ENCODE data around the gene ENOX1. TPM values are rescaled to one million over a fixed set of nuclear protein-coding genes. Genes with fewer than 3 reads are reported as not detected.

ENOX1 gene
- polyA plus RNA-seq, 1 donor: 3.0 TPM

- WGBS (ENCODE audit: insufficient coverage, low lambda C conversion rate): no CpG with 5 or more reads among the region's 8 CpGs
- Histone ChIP-seq H3K4me1 (ENCODE audit: control insufficient read depth, insufficient read depth, low read length) (no peaks in the 10 kb centered on the region), H3K9me3 (ENCODE audit: control insufficient read depth, low read depth, low read length) (no peaks in the 10 kb centered on the region), H3K36me3 (ENCODE audit: control insufficient read depth, insufficient read depth, low read length) (no peaks in the 10 kb centered on the region), H3K27me3 (ENCODE audit: control insufficient read depth, insufficient read depth, low read length) (no peaks in the 10 kb centered on the region), H3K4me3 (ENCODE audit: low read length) (no peak overlapping the region), H3K27ac (ENCODE audit: low read length) (no peak overlapping the region)
- DNase-seq: no peak
Observed at GRCh38 chr13:43441899-43442499, 344.8 kb downstream of the ENOX1 start.

GRCh38 chr13:43441464-43441863 lies 345.3 kb downstream of the ENOX1 start:
- no peaks in the 10 kb centered on the region for H3K9me3 ChIP-seq (ENCODE audit: control insufficient read depth, low read depth, low read length)
- H3K27ac ChIP-seq (ENCODE audit: low read length): no peak overlapping the region
- no peaks in the 10 kb centered on the region for H3K27me3 ChIP-seq (ENCODE audit: control insufficient read depth, insufficient read depth, low read length)
- DNase-seq: no peak
- H3K36me3 ChIP-seq (ENCODE audit: control insufficient read depth, insufficient read depth, low read length): no peaks in the 10 kb centered on the region
- WGBS (ENCODE audit: insufficient coverage, low lambda C conversion rate): 93% methylated on average over 5 of the region's 6 CpGs
- H3K4me3 ChIP-seq (ENCODE audit: low read length): no peak overlapping the region
- no peaks in the 10 kb centered on the region for H3K4me1 ChIP-seq (ENCODE audit: control insufficient read depth, insufficient read depth, low read length)

- Histone ChIP-seq H3K27me3 (ENCODE audit: control insufficient read depth, insufficient read depth, low read length) (no peaks in the 10 kb centered on the region), H3K36me3 (ENCODE audit: control insufficient read depth, insufficient read depth, low read length) (no peaks in the 10 kb centered on the region), H3K4me3 (ENCODE audit: low read length) (no peak overlapping the region), H3K27ac (ENCODE audit: low read length) (no peak overlapping the region), H3K9me3 (ENCODE audit: control insufficient read depth, low read depth, low read length) (no peaks in the 10 kb centered on the region), H3K4me1 (ENCODE audit: control insufficient read depth, insufficient read depth, low read length) (no peaks in the 10 kb centered on the region)
- WGBS (ENCODE audit: insufficient coverage, low lambda C conversion rate): no CpG with 5 or more reads among the region's 3 CpGs
- no peak for DNase-seq
Observed at GRCh38 chr13:43434191-43434590, 352.6 kb downstream of the ENOX1 start.

GRCh38 chr13:43433691-43434141 lies 353.1 kb downstream of the ENOX1 start:
- no peaks in the 10 kb centered on the region for H3K36me3 ChIP-seq (ENCODE audit: control insufficient read depth, insufficient read depth, low read length)
- no peak overlapping the region for H3K4me3 ChIP-seq (ENCODE audit: low read length)
- no peaks in the 10 kb centered on the region for H3K27me3 ChIP-seq (ENCODE audit: control insufficient read depth, insufficient read depth, low read length)
- DNase-seq: no peak
- WGBS (ENCODE audit: insufficient coverage, low lambda C conversion rate): no CpG with 5 or more reads among the region's 1 CpG
- no peaks in the 10 kb centered on the region for H3K9me3 ChIP-seq (ENCODE audit: control insufficient read depth, low read depth, low read length)
- no peak overlapping the region for H3K27ac ChIP-seq (ENCODE audit: low read length)
- no peaks in the 10 kb centered on the region for H3K4me1 ChIP-seq (ENCODE audit: control insufficient read depth, insufficient read depth, low read length)

GRCh38 chr13:43432958-43433357 lies 353.8 kb downstream of the ENOX1 start:
- DNase-seq: no peak
- no peaks in the 10 kb centered on the region for H3K4me1 ChIP-seq (ENCODE audit: control insufficient read depth, insufficient read depth, low read length)
- no peak overlapping the region for H3K4me3 ChIP-seq (ENCODE audit: low read length)
- no peaks in the 10 kb centered on the region for H3K36me3 ChIP-seq (ENCODE audit: control insufficient read depth, insufficient read depth, low read length)
- no CpG with 5 or more reads among the region's 5 CpGs for WGBS (ENCODE audit: insufficient coverage, low lambda C conversion rate)
- no peaks in the 10 kb centered on the region for H3K9me3 ChIP-seq (ENCODE audit: control insufficient read depth, low read depth, low read length)
- H3K27me3 ChIP-seq (ENCODE audit: control insufficient read depth, insufficient read depth, low read length): no peaks in the 10 kb centered on the region
- no peak overlapping the region for H3K27ac ChIP-seq (ENCODE audit: low read length)

GRCh38 chr13:43431841-43432240 lies 354.9 kb downstream of the ENOX1 start:
- H3K27me3 ChIP-seq (ENCODE audit: control insufficient read depth, insufficient read depth, low read length): no peaks in the 10 kb centered on the region
- H3K27ac ChIP-seq (ENCODE audit: low read length): no peak overlapping the region
- 79% methylated on average over 4 of the region's 8 CpGs for WGBS (ENCODE audit: insufficient coverage, low lambda C conversion rate)

GRCh38 chr13:43431290-43431716 lies 355.5 kb downstream of the ENOX1 start:
- H3K27ac ChIP-seq (ENCODE audit: low read length): no peak overlapping the region
- no peaks in the 10 kb centered on the region for H3K4me1 ChIP-seq (ENCODE audit: control insufficient read depth, insufficient read depth, low read length)
- WGBS (ENCODE audit: insufficient coverage, low lambda C conversion rate): 100% methylated on average over 1 of the region's 4 CpGs
- H3K27me3 ChIP-seq (ENCODE audit: control insufficient read depth, insufficient read depth, low read length): no peaks in the 10 kb centered on the region
- H3K9me3 ChIP-seq (ENCODE audit: control insufficient read depth, low read depth, low read length): no peaks in the 10 kb centered on the region
- no peak for DNase-seq
- no peaks in the 10 kb centered on the region for H3K36me3 ChIP-seq (ENCODE audit: control insufficient read depth, insufficient read depth, low read length)
- no peak overlapping the region for H3K4me3 ChIP-seq (ENCODE audit: low read length)

More at GRCh38 chr13:43431841-43432240, 354.9 kb downstream of the ENOX1 start:
- Histone ChIP-seq H3K4me1 (ENCODE audit: control insufficient read depth, insufficient read depth, low read length) (no peaks in the 10 kb centered on the region), H3K4me3 (ENCODE audit: low read length) (no peak overlapping the region), H3K9me3 (ENCODE audit: control insufficient read depth, low read depth, low read length) (no peaks in the 10 kb centered on the region), H3K36me3 (ENCODE audit: control insufficient read depth, insufficient read depth, low read length) (no peaks in the 10 kb centered on the region)
- no peak for DNase-seq

GRCh38 chr13:43428545-43429296 lies 358.1 kb downstream of the ENOX1 start:
- Histone ChIP-seq H3K4me1 (ENCODE audit: control insufficient read depth, insufficient read depth, low read length) (no peaks in the 10 kb centered on the region), H3K36me3 (ENCODE audit: control insufficient read depth, insufficient read depth, low read length) (no peaks in the 10 kb centered on the region), H3K27me3 (ENCODE audit: control insufficient read depth, insufficient read depth, low read length) (no peaks in the 10 kb centered on the region), H3K4me3 (ENCODE audit: low read length) (no peak overlapping the region), H3K27ac (ENCODE audit: low read length) (no peak overlapping the region), H3K9me3 (ENCODE audit: control insufficient read depth, low read depth, low read length) (no peaks in the 10 kb centered on the region)
- DNase-seq: no peak
- 67% methylated on average over 1 of the region's 8 CpGs for WGBS (ENCODE audit: insufficient coverage, low lambda C conversion rate)

- Histone ChIP-seq H3K9me3 (ENCODE audit: control insufficient read depth, low read depth, low read length) (no peaks in the 10 kb centered on the region), H3K4me3 (ENCODE audit: low read length) (no peak overlapping the region), H3K36me3 (ENCODE audit: control insufficient read depth, insufficient read depth, low read length) (no peaks in the 10 kb centered on the region), H3K27me3 (ENCODE audit: control insufficient read depth, insufficient read depth, low read length) (no peaks in the 10 kb centered on the region), H3K4me1 (ENCODE audit: control insufficient read depth, insufficient read depth, low read length) (no peaks in the 10 kb centered on the region), H3K27ac (ENCODE audit: low read length) (no peak overlapping the region)
- 72% methylated on average over 2 of the region's 4 CpGs for WGBS (ENCODE audit: insufficient coverage, low lambda C conversion rate)
- DNase-seq: no peak
Observed at GRCh38 chr13:43426355-43426754, 360.4 kb downstream of the ENOX1 start.

- Histone ChIP-seq H3K9me3 (ENCODE audit: control insufficient read depth, low read depth, low read length) (no peaks in the 10 kb centered on the region), H3K27ac (ENCODE audit: low read length) (no peak overlapping the region)
- whole genome bisulfite sequencing (ENCODE audit: insufficient coverage, low lambda C conversion rate): 71% methylated on average over 1 of the region's 1 CpG
Observed at GRCh38 chr13:43425234-43425633, 361.5 kb downstream of the ENOX1 start.

More at GRCh38 chr13:43425234-43425633, 361.5 kb downstream of the ENOX1 start:
- no peak for DNase-seq
- Histone ChIP-seq H3K4me1 (ENCODE audit: control insufficient read depth, insufficient read depth, low read length) (no peaks in the 10 kb centered on the region), H3K36me3 (ENCODE audit: control insufficient read depth, insufficient read depth, low read length) (no peaks in the 10 kb centered on the region), H3K4me3 (ENCODE audit: low read length) (no peak overlapping the region), H3K27me3 (ENCODE audit: control insufficient read depth, insufficient read depth, low read length) (no peaks in the 10 kb centered on the region)

All from large intestine (tissue), 3 donors.